Esophagus muscularis mucosa (tissue), 4 donors: ENCODE results near the gene ABHD12B. TPM values are rescaled to one million over a fixed set of nuclear protein-coding genes. Genes with fewer than 3 reads are reported as not detected.

ENCODE experiments used
- DNase-seq: peaks from one replicate; pipeline ENCODE4 v3.0.0-alpha.2; 2017; ENCODE audit errors: extremely low spot score
- H3K27ac ChIP-seq, 4 donors: fragments of 200-600 bp; sonication (generic); replicated peaks in 1 of 4; 1 replicate in 3 of 4; 2 replicates in 1 of 4; pipeline ENCODE4 v1.5.1; 2016 to 2019; ENCODE audit warnings: mild to moderate bottlenecking in 1 of 4
- H3K27me3 ChIP-seq, 4 donors: fragments of 200-600 bp; sonication (generic); one replicate each; pipeline versions ENCODE4 v1.5.1 to v1.6.0; 2016 to 2019
- H3K36me3 ChIP-seq, 4 donors: fragments of 200-600 bp; sonication (generic); one replicate each; pipeline ENCODE4 v1.5.1; 2016 to 2019
- H3K4me1 ChIP-seq, 4 donors: fragments of 200-600 bp; sonication (generic); one replicate each; pipeline ENCODE4 v1.5.1; 2016 to 2019
- H3K4me3 ChIP-seq, 4 donors: fragments of 200-600 bp; sonication (generic); 1 replicate in 2 of 4; 2 replicates in 2 of 4; pipeline ENCODE4 v1.5.1; 2016 to 2019; ENCODE audit warnings: mild to moderate bottlenecking in 4 of 4, moderate library complexity in 1 of 4
- H3K9me3 ChIP-seq, 4 donors: fragments of 200-600 bp; sonication (generic); 1 replicate in 3 of 4; 2 replicates in 1 of 4; pipeline ENCODE4 v1.5.1; 2016 to 2019
- EP300 ChIP-seq: sonication (generic); formaldehyde crosslinking; IDR thresholded peaks from one replicate; pipeline ENCODE4 v1.6.1; 2017; ENCODE audit warnings: antibody characterized with exemption
- POLR2A ChIP-seq: fragments of 450-650 bp; IDR thresholded peaks from one replicate; pipeline ENCODE4 v1.6.1; 2017; ENCODE audit warnings: antibody characterized with exemption, moderate library complexity, mild to moderate bottlenecking, low read depth
- POLR2AphosphoS5 ChIP-seq, 2 donors: sonication (generic); formaldehyde crosslinking; IDR thresholded peaks; one replicate each; pipeline ENCODE4 v1.6.1; 2017; ENCODE audit warnings: antibody characterized with exemption in 2 of 2
- WGBS: methylation state at CpG from one replicate; pipeline ENCODE4 v1.1.5; 2018; 5-methylcytosine and 5-hydroxymethylcytosine counted together
- intact Hi-C: fragments of 100-400 bp; cut with DNase I; formaldehyde crosslinking; loops from one replicate; pipeline ENCODE4 v1.15.1; 2023
- total RNA-seq, 4 donors: library from RNA; depleted of rRNA; stranded (reverse); fragments of >200 nt; gene quantifications; one replicate each; pipeline versions ENCODE4 v1.1.0 to v1.2.1, GENCODE V29; 2016
- TF ChIP-seq, protein P1 (sequence below), 3 experiments: fragments of 200-600 bp in 2 of 3; fragments of 450-650 bp in 1 of 3; sonication (generic) in 2 of 3; IDR thresholded peaks; one replicate each; pipeline ENCODE4 v1.5.1; 2017 to 2019; ENCODE audit warnings: antibody characterized with exemption in 3 of 3, mild to moderate bottlenecking in 2 of 3, moderate library complexity in 1 of 3

Gene ABHD12B
- total RNA-seq, 4 donors from 2014 or later, result not detected

DNA sequence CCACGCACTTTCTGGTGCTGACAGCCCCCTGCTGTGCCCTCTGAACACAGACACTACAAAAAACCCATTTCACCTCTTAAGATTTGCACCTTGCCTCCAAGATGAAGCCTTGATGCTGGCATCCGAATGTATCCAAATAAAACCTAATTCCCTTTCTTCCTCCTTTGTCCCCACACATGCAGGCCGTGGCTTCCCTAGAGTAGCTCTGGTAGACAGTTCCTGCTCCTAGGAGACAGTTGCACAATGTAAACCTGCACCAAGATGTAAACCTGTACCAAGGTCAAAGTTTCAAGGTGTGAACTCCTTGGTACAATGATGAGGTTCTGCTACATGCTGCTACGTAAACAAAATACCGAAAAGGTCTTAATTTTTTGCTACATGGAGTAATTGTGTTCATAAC, 625 bp upstream of the ABHD12B start:
- 93% methylated on average over 5 of the region's 5 CpGs for WGBS
- DNase-seq, result no peak
- Histone ChIP-seq H3K9me3 (no peaks in the 10 kb centered on the region), H3K36me3 (no peaks in the 10 kb centered on the region), H3K4me3 (no peak overlapping the region), H3K4me1 (peaks cover 0 to 9% (median 8%) of the 10 kb centered on the region in 4 donors), H3K27me3 (peaks cover 0 to 51% (median 22%) of the 10 kb centered on the region in 4 donors), H3K27ac (no peak overlapping the region)
- no peak for TF ChIP-seq EP300
- no peak for TF ChIP-seq POLR2A
- no peak for TF ChIP-seq POLR2AphosphoS5 (IDR thresholded peaks at IDR 0.05)
- TF ChIP-seq, protein P1, sequence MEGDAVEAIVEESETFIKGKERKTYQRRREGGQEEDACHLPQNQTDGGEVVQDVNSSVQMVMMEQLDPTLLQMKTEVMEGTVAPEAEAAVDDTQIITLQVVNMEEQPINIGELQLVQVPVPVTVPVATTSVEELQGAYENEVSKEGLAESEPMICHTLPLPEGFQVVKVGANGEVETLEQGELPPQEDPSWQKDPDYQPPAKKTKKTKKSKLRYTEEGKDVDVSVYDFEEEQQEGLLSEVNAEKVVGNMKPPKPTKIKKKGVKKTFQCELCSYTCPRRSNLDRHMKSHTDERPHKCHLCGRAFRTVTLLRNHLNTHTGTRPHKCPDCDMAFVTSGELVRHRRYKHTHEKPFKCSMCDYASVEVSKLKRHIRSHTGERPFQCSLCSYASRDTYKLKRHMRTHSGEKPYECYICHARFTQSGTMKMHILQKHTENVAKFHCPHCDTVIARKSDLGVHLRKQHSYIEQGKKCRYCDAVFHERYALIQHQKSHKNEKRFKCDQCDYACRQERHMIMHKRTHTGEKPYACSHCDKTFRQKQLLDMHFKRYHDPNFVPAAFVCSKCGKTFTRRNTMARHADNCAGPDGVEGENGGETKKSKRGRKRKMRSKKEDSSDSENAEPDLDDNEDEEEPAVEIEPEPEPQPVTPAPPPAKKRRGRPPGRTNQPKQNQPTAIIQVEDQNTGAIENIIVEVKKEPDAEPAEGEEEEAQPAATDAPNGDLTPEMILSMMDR (IDR thresholded peaks at IDR 0.05), result no peak
- intact Hi-C loops, result no loop called here

- no peak for DNase-seq
- Histone ChIP-seq H3K27ac (no peak overlapping the region), H3K27me3 (peaks cover 0 to 43% (median 22%) of the 10 kb centered on the region in 4 donors), H3K4me3 (no peak overlapping the region), H3K4me1 (peaks cover 0 to 9% (median 8%) of the 10 kb centered on the region in 4 donors), H3K36me3 (no peaks in the 10 kb centered on the region), H3K9me3 (no peaks in the 10 kb centered on the region)
- TF ChIP-seq POLR2AphosphoS5 (IDR thresholded peaks at IDR 0.05), result no peak
- TF ChIP-seq EP300, result no peak
- 84% methylated on average over 2 of the region's 2 CpGs for WGBS
- intact Hi-C loops, result no loop called here
Measured at GRCh38 chr14:50874757-50875156, 2.9 kb downstream of the ABHD12B start.

GRCh38 chr14:50875359-50876070, 3.7 kb downstream of the ABHD12B start:
- Histone ChIP-seq H3K4me1 (peaks cover 0 to 9% (median 8%) of the 10 kb centered on the region in 4 donors), H3K27ac (no peak overlapping the region), H3K27me3 (peaks cover 0 to 35% (median 19%) of the 10 kb centered on the region in 4 donors), H3K36me3 (no peaks in the 10 kb centered on the region), H3K4me3 (no peak overlapping the region), H3K9me3 (no peaks in the 10 kb centered on the region)
- intact Hi-C loops, result no loop called here
- TF ChIP-seq, protein P1 (IDR thresholded peaks at IDR 0.05), result no peak
- TF ChIP-seq POLR2AphosphoS5 (IDR thresholded peaks at IDR 0.05), result no peak
- no peak for TF ChIP-seq EP300
- no peak for TF ChIP-seq POLR2A
- 56% methylated on average over 7 of the region's 7 CpGs for WGBS
- no peak for DNase-seq

DNA sequence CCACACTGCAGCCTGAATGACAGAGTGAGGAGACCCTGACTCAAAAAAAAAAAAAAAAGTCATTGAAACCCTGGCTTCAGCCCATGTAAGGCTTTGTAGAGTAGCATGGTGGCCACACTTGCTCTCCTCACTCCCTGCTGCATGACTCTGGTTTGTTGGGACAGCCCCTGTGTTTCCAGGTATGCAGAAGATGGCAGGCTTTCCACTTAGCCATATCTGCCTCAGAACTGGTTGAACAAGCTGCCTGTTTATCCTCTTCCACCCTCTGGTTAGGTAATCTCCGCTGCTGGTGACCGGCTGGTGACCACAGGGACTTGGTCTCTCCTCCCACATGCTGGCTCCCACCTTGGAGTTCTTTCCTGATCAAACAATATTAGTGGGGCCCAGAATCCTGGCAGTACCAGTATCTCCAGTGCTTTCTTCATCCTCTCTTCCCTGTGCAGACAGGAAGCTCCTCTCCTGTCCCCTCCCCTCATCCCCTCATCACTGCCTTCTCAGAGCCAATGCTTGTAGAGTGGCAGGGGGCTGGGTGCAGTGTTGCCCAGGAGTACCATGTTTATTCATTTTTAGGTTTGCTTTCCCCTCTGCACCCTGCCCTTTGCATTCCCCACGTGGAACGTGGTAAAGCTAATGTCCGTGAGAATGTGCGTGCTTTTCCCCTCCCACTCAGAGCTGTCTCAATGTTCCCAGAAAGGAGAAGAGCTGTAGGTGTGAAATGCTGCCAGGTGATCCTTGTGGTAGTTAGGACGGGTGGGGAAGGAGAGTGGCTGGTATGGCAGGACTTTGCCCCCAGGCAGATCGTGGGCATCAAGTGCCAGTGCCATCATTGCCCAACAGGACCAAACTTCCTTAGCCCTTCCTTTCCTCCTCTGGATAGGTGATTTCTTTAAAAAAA, 11.3 kb downstream of the ABHD12B start:
- WGBS, result 79% methylated on average over 8 of the region's 8 CpGs
- Histone ChIP-seq H3K9me3 (no peaks in the 10 kb centered on the region), H3K4me3 (no peak overlapping the region), H3K27ac (no peak overlapping the region), H3K4me1 (no peaks in the 10 kb centered on the region), H3K36me3 (no peaks in the 10 kb centered on the region), H3K27me3 (peaks cover 0 to 5% (median 0%) of the 10 kb centered on the region in 4 donors)
- intact Hi-C loops, result no loop called here
- DNase-seq, result no peak
- TF ChIP-seq POLR2AphosphoS5 (IDR thresholded peaks at IDR 0.05) (no peak), POLR2A (no peak), EP300 (no peak)
- TF ChIP-seq, protein P1 (IDR thresholded peaks at IDR 0.05), result no peak

DNA sequence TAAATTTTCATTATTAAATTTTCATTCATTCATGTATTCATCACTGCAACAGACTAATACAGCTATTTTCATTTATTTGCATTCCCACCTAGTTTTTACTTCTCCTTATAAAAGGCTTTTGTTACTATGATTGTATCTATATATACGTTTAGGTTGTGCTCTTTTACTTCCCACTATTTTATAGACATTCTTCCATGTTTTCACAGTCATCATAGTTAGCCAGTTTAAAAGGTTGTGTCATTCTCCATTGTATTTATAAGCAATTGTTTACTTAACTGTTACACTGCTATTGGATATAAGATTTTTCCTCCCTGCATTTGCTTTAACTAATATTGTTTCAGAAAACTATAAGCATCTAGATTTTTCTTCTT, 12.0 kb downstream of the ABHD12B start:
- no peaks in the 10 kb centered on the region for H3K9me3 ChIP-seq
- H3K27me3 ChIP-seq, result peaks cover 0 to 5% (median 0%) of the 10 kb centered on the region in 4 donors
- WGBS, result 71% methylated on average over 1 of the region's 1 CpG
- H3K4me1 ChIP-seq, result no peaks in the 10 kb centered on the region
- H3K36me3 ChIP-seq, result no peaks in the 10 kb centered on the region
- intact Hi-C loops, result no loop called here
- no peak overlapping the region for H3K4me3 ChIP-seq
- TF ChIP-seq POLR2A, result no peak
- TF ChIP-seq POLR2AphosphoS5 (IDR thresholded peaks at IDR 0.05), result no peak
- TF ChIP-seq EP300, result no peak
- TF ChIP-seq, protein P1 (IDR thresholded peaks at IDR 0.05), result no peak
- no peak for DNase-seq
- H3K27ac ChIP-seq, result no peak overlapping the region
